Parathyroid adenoma (tissue), 2 donors: ENCODE data around the gene CFAP61.

Experiments
- H2AFZ ChIP-seq: fragments of 300-600 bp; sonication (generic); one replicate; pipeline ENCODE4 v1.7.0; 2017; ENCODE audit warnings: antibody characterized with exemption, mild to moderate bottlenecking
- H3K27ac ChIP-seq: fragments of 300-600 bp; sonication (generic); one replicate; pipeline ENCODE4 v1.7.0; 2017
- H3K27me3 ChIP-seq: fragments of 300-600 bp; sonication (generic); one replicate; pipeline ENCODE4 v1.7.0; 2017; ENCODE audit warnings: low read length; ENCODE audit not compliant: control insufficient read depth, insufficient read depth
- H3K36me3 ChIP-seq: fragments of 300-600 bp; sonication (generic); one replicate; pipeline ENCODE4 v1.7.0; 2017; ENCODE audit warnings: low read length; ENCODE audit not compliant: control insufficient read depth, insufficient read depth
- H3K4me1 ChIP-seq: fragments of 300-600 bp; sonication (generic); one replicate; pipeline ENCODE4 v1.7.0; 2017; ENCODE audit warnings: control low read depth
- H3K4me2 ChIP-seq: fragments of 300-600 bp; sonication (generic); one replicate; pipeline ENCODE4 v1.7.0; 2017; ENCODE audit warnings: low read length
- H3K4me3 ChIP-seq: fragments of 300-600 bp; sonication (generic); one replicate; pipeline ENCODE4 v1.7.0; 2017; ENCODE audit warnings: low read depth, low read length
- H3K79me2 ChIP-seq: fragments of 300-600 bp; sonication (generic); one replicate; pipeline ENCODE4 v1.7.0; 2017; ENCODE audit warnings: control low read depth
- H3K9ac ChIP-seq: fragments of 300-600 bp; sonication (generic); one replicate; pipeline ENCODE4 v1.7.0; 2017; ENCODE audit warnings: mild to moderate bottlenecking
- H3K9me3 ChIP-seq: fragments of 300-600 bp; sonication (generic); one replicate; pipeline ENCODE4 v1.7.0; 2017; ENCODE audit warnings: low read length; ENCODE audit not compliant: control insufficient read depth
- TF ChIP-seq, protein P1 (sequence below): fragments of 300-600 bp; sonication (generic); IDR thresholded peaks from one replicate; pipeline ENCODE4 v1.7.0; 2017; ENCODE audit warnings: antibody characterized with exemption, mild to moderate bottlenecking
- donor health status: primary hyperparathyroidism.

CFAP61 gene

DNA sequence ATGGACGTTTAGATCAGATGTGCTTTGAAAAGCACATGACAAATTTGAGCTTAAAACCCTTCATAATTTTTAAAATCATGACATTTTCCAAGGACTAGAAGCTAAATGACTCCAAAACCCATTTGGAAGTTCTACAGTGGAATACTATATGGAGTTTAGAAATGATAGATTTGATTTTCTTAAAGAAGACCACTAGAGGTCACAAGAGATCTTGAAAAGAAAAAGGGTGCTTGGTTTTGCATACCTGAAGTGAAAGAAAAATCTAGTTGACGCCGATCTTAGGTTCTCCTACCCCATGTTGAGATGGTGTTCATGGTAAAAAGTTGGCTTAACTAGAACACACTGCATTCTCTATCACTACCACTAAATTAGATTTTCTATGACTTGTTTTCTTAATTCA, 31.5 kb downstream of the CFAP61 start:
- TF ChIP-seq, protein P1, sequence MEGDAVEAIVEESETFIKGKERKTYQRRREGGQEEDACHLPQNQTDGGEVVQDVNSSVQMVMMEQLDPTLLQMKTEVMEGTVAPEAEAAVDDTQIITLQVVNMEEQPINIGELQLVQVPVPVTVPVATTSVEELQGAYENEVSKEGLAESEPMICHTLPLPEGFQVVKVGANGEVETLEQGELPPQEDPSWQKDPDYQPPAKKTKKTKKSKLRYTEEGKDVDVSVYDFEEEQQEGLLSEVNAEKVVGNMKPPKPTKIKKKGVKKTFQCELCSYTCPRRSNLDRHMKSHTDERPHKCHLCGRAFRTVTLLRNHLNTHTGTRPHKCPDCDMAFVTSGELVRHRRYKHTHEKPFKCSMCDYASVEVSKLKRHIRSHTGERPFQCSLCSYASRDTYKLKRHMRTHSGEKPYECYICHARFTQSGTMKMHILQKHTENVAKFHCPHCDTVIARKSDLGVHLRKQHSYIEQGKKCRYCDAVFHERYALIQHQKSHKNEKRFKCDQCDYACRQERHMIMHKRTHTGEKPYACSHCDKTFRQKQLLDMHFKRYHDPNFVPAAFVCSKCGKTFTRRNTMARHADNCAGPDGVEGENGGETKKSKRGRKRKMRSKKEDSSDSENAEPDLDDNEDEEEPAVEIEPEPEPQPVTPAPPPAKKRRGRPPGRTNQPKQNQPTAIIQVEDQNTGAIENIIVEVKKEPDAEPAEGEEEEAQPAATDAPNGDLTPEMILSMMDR, result peak; percentile 42

DNA sequence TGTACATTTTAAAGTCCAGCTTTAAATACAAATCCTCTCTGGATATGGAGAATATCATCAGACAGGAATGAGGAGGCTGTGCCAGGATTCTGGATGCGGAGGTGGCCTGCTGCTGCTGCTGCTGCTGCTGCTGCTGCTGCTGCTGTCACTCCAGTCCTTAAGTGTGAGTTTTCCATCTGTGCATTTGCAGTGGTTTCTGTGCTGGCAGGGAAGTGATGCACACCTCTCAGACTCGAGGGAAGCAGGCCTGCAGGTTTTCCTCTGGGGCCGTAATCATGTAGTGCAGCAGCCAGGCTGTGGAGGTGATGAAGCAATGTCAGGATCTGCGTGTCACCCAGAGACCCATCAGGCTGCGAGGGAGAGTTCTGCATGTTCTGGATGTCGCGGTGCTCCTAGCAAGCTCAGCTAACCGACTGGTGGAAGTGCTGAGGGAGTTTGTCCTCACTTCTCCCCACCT, 32.0 kb downstream of the CFAP61 start:
- Histone ChIP-seq H3K9ac (no peak overlapping the region), H3K79me2 (no peaks in the 10 kb centered on the region), H3K4me2 (peak overlapping the region; percentile 51), H3K4me1 (no peaks in the 10 kb centered on the region), H3K4me3 (no peak overlapping the region), H3K27ac (no peak overlapping the region), H3K36me3 (no peaks in the 10 kb centered on the region), H3K9me3 (no peaks in the 10 kb centered on the region), H2AFZ (peak overlapping the region; percentile 2), H3K27me3 (no peaks in the 10 kb centered on the region)
- TF ChIP-seq, protein P1, result no peak

More for the DNA sequence above, 31.5 kb downstream of the CFAP61 start:
- Histone ChIP-seq H2AFZ (peak overlapping the region; percentile 2), H3K4me2 (peak overlapping the region; percentile 51), H3K9me3 (no peaks in the 10 kb centered on the region), H3K9ac (no peak overlapping the region), H3K36me3 (no peaks in the 10 kb centered on the region), H3K27me3 (no peaks in the 10 kb centered on the region), H3K4me1 (no peaks in the 10 kb centered on the region), H3K79me2 (no peaks in the 10 kb centered on the region), H3K4me3 (no peak overlapping the region), H3K27ac (no peak overlapping the region)

DNA sequence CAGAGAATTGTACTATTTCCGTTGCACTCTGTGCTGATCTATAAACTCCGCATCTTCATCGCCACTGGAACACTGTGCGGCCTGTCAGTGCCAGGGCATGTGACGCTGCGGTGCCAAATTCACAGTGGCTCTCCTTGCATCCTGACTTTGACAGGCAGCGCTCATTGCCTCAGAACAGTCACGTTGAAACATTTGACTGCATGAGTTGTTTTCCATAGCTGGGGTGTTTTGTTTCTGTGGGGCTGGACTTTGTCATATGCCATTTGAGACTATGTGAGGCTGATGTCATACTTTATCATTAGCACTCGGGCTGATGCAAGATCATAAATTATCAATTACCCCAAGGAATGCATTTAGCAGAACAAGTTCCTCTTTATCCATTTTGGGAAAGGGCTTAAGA, 32.7 kb downstream of the CFAP61 start:
- Histone ChIP-seq H3K4me2 (no peak overlapping the region), H3K27me3 (no peaks in the 10 kb centered on the region), H3K4me1 (no peaks in the 10 kb centered on the region), H3K9ac (no peak overlapping the region), H3K79me2 (no peaks in the 10 kb centered on the region), H3K27ac (no peak overlapping the region), H2AFZ (no peak overlapping the region), H3K4me3 (no peak overlapping the region), H3K9me3 (no peaks in the 10 kb centered on the region), H3K36me3 (no peaks in the 10 kb centered on the region)
- TF ChIP-seq, protein P1, result no peak

DNA sequence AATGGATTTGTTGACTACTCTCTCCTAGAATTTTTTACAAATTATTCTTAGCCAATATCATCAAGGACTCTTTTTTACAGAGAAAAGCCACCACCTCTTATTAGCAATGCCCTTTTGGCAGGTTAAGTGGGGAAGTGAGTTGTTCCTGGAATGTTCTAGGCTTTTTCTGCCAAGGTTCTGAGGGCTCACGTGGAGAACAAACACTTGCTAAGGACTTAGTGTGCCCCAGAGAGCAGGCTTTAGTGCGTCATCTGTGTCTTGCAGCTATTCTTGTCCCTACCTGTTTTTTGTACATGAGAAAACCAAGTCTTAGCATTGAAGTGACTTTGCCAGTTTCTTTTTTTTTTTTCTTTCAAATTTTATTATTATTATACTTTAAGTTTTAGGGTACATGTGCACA, 33.5 kb downstream of the CFAP61 start:
- no peak overlapping the region for H3K27ac ChIP-seq

DNA sequence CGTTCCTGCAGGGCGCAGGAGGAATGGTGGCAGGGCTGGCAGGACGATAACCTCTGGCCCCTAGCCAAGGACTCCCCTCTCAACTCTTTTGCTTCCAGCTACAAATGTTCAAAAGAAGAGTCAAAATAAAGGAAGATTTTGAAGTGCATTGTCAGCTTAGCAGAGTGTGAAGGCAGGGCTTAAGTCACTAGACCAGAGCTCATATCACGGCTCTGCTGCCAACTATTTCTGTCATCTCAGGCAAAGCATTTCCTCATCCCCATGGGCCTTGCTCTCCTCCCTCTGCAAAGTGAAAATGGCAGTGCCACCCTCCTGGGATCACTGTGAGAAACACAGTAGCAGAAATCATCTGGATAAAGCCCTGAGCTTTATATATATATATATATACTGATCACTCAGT, 36.7 kb downstream of the CFAP61 start:
- Histone ChIP-seq H2AFZ (no peak overlapping the region), H3K27me3 (no peaks in the 10 kb centered on the region), H3K4me2 (no peak overlapping the region), H3K9ac (no peak overlapping the region), H3K9me3 (no peaks in the 10 kb centered on the region), H3K4me1 (no peaks in the 10 kb centered on the region), H3K79me2 (no peaks in the 10 kb centered on the region), H3K27ac (no peak overlapping the region), H3K4me3 (no peak overlapping the region), H3K36me3 (no peaks in the 10 kb centered on the region)
- TF ChIP-seq, protein P1, result no peak

More for the DNA sequence above, 33.5 kb downstream of the CFAP61 start:
- H2AFZ ChIP-seq, result no peak overlapping the region
- no peak overlapping the region for H3K9ac ChIP-seq
- H3K4me3 ChIP-seq, result no peak overlapping the region
- no peaks in the 10 kb centered on the region for H3K79me2 ChIP-seq
- TF ChIP-seq, protein P1, result no peak
- no peaks in the 10 kb centered on the region for H3K9me3 ChIP-seq
- no peak overlapping the region for H3K4me2 ChIP-seq
- no peaks in the 10 kb centered on the region for H3K27me3 ChIP-seq
- no peaks in the 10 kb centered on the region for H3K4me1 ChIP-seq
- no peaks in the 10 kb centered on the region for H3K36me3 ChIP-seq
